Left hindlimb (tissue), 1 donor: ENCODE data around the gene USP43.
"Not testable (repeated sequence)": the region's sequence is repeated elsewhere in the genome, so short reads cannot be mapped to it uniquely, and the experiment has no call there.

Experiments
- DNase-seq: peaks from one replicate; pipeline ENCODE4 v3.0.0-alpha.2; 2018

Gene USP43, protein sequence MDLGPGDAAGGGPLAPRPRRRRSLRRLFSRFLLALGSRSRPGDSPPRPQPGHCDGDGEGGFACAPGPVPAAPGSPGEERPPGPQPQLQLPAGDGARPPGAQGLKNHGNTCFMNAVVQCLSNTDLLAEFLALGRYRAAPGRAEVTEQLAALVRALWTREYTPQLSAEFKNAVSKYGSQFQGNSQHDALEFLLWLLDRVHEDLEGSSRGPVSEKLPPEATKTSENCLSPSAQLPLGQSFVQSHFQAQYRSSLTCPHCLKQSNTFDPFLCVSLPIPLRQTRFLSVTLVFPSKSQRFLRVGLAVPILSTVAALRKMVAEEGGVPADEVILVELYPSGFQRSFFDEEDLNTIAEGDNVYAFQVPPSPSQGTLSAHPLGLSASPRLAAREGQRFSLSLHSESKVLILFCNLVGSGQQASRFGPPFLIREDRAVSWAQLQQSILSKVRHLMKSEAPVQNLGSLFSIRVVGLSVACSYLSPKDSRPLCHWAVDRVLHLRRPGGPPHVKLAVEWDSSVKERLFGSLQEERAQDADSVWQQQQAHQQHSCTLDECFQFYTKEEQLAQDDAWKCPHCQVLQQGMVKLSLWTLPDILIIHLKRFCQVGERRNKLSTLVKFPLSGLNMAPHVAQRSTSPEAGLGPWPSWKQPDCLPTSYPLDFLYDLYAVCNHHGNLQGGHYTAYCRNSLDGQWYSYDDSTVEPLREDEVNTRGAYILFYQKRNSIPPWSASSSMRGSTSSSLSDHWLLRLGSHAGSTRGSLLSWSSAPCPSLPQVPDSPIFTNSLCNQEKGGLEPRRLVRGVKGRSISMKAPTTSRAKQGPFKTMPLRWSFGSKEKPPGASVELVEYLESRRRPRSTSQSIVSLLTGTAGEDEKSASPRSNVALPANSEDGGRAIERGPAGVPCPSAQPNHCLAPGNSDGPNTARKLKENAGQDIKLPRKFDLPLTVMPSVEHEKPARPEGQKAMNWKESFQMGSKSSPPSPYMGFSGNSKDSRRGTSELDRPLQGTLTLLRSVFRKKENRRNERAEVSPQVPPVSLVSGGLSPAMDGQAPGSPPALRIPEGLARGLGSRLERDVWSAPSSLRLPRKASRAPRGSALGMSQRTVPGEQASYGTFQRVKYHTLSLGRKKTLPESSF

DNA sequence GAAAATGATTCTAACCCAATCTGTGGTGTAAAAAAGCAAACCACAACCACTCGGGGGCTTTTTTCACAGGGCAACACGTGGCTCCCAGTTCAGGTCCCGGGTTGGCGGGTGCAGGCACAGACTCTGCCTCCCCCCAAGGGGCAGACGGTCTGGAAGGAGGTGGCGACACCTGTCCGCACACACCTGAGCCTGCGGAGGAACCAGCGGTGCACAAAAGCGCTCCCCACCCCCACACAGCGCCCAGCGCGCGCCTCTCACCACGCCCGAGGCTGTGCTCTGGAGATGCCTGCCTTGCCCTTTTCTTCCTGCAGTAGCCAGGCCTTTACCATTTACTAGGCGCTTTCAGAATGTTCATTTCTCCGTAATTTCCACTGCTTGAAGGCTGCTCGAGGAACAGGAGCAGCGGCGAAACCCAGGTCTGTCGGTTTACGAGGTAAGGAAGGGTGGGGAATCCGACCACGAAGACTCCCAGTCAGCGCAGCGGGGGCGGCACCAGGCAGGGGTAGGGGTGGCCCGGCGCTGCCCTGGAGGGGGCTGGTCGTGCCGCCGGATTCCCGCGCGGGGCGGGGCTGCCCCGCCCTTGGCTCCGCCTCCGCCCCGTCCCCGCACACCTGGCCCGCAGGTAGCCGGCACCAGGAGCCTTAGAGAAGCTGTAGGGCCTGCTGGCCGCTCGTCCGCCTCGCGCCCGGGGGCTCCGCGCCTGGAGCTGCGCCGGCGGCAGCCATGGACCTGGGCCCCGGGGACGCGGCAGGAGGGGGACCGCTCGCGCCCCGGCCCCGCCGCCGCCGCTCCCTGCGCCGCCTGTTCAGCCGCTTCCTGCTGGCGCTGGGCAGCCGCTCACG, at the start of gene USP43:
Gene USP43 (plus strand): TSS at position 608 of the 842 bp plus-strand sequence. CDS start 116 bp downstream, at position 724.
- DNase-seq = peak; percentile 32

DNA sequence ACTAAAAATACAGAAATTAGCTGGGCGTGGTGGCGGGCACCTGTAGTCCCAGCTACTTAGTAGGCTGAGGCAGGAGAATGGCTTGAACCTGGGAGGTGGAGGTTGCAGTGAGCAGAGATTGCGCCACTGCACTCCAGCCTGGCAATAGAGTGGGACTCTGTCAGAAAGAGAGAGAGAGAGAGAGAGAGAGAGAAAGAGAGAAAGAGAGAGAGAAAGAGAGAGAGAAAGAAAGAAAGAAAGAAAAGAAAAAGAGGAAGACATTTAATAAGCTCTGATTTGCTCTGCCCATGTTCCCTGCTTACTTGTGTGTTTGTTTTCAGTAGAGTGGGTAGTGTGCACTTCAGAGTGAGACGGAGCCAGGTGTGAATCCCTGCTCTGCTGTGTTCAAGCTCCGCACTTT, 47.7 kb upstream of the USP43 start:
- not testable (repeated sequence) for DNase-seq

DNA sequence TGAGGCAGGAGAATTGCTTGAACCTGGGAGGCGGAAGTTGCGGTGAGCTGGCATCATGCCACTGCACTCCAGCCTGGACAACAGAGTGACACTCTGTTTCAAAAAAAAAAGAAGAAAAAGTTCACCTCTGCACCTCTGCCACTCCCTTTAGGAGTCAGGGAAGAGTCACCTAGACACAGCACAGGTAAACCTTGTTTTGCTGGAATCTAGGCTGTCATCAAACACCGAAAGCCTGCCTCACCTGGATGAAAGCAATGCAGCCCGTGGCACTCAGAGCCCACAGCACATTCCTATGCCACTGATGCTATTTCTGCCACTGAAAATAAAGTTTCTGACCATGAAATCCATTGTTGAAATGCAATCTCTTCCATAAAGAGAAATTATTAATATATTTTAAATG, 46.7 kb upstream of the USP43 start:
- DNase-seq = no peak

DNA sequence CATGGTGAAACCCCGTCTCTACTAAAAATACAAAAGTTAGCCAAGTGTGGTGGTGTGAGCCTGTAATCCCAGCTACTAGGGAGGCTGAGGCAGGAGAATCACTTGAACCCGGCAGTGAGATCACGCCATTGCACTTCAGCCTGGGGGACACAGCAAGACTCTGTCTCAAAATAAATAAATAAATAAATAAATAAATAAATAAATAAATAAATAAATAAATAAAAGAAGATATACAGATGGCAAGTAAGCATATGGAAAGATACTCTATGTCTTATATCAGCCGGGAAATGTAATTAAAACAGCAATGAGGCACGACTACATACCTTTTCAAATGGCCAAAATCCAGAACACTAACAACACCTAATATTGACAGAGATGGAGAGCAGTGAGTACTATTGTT, 40.7 kb upstream of the USP43 start:
- DNase-seq = not testable (repeated sequence)

DNA sequence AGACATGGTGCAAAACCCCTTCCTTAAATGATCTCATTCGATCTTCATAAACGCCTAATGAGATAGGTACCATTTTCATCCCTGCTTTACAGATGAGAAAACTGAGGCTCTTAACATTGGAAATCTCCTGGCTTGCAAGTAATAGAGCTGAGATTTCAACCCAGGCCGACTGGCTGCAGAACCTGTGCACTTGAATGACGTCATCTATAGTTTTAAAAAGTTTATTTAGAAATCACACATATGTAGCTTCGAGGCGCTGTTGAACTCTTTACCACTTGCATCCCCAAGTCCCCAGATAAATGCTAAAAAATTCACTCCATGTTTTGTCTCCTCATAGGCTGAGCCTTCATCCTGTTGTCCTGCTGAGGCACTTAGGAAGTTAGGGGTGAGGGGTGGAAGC, 38.9 kb upstream of the USP43 start:
- no peak for DNase-seq

DNA sequence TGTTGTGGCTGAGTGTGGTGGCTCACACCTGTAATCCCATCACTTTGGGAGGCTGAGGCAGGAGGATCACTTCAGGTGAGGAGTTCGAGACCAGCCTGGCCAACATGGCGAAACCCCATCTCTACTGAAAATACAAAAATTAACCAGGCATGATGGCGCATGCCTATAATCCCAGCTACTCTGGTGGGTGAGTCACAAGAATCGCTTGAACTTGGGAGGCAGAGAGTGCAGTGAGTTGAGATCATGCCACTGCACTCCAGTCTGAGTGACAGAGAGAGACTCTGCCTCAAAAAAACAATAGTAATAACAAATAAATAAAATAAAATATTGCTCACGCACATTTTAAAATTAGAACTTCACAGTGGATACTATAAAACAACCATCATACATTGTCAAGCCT, 38.3 kb upstream of the USP43 start:
- DNase-seq = not testable (repeated sequence)

DNA sequence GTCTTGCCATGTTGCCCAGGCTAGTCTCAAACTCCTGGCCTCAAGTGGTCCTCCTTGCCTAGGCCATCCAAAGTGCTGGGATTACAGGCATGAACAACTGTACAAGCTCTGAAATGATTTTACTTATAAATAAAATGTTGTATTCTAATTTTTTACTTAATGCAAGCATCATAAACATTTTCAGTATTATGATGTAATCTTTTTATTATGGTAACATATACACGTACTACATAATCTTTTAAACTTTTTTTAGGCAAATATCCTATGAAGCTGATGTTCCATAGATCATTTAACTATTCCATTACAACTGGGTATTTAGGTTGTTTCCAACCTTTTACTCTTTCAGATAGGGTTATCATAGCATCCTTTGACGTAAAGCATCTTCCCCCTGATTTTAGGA, 33.8 kb upstream of the USP43 start:
- no peak for DNase-seq

DNA sequence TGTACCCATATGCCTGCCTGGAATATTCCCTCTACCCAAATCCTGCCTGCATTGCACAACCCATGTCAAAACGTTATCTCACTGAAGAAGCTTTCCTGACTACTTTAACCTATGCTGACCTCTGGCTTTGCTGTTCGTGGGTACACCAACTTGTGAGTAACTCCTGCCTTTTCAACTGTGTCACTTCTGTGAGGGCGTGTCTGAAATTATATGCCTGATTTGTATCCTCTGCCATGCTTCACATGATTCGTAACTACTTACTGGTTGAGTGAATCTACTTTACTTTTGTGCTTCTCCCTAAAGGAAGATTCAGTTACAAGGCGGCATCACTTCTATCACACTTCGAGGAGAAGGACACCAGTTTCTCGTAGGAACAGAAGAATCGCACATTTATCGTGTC, 33.3 kb upstream of the USP43 start:
- DNase-seq = no peak

DNA sequence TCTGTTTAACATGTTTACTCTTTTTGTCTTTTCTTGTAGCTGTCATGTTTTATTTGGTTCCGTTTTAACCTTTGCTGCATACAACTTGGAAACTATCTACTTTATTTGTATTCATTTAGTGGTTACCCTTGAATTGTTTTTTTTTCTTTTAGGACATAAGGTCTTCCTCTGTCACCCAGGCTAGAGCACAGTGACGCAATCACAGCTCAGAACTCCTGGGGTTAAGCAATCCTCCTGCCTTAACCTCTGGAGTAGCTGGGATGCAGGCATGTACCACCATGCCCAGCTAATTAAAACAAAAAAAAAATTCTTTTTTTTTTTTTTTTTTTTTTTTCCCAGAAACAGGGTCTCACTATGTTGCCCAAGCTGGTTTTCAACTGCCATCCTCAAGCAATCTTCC, 29.8 kb upstream of the USP43 start:
- no peak for DNase-seq

DNA sequence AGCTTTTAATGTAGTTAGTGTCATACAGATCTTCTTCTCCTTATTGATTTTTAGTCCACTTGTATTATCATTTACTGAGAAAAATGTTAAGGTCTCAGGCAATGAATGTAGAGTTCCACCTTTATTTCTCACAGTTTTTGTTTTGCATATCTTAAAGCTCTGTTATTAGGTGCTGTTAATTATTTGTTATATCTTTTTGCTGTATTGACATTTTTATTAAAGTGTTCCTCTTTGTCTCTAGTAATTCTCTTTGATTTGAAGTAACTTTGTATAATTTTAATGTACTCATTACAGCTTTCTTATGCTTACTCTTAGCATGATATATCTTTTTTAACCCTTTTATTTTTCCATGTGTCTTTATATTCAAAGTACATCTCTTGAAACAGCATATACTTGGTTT, 22.4 kb upstream of the USP43 start:
- no peak for DNase-seq

DNA sequence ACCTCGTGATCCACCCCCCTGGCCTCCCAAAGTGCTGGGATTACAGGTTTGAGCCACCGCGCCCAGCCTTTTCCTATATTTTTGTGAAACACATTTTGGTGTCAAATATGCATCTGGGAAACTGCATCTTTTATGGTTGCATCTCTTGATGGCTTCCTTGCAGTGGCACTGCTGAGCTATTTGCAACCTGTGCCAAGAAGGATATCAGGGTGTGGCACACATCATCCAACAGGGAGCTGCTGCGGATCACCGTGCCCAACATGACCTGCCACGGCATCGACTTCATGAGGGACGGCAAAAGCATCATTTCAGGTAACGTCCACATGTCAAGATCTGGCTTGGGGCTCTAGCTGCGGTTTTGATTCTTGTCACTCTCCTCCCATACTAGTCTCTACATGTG, 16.8 kb upstream of the USP43 start:
- DNase-seq = no peak

DNA sequence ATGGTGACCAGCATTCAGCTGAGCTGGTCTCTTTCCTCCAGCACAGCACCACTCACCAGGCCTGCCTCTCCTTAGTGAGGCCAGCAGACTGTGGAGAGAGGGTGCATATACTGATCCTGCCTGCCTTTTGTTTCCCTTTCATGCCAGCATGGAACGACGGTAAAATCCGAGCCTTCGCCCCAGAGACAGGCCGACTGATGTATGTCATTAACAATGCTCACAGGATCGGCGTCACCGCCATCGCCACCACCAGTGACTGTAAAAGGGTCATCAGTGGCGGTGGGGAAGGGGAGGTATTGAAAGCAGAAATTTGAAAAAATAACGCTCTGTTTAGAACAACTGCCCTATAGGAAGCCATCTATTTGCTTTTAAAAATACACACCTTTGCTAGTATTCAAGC, 12.6 kb upstream of the USP43 start:
- no peak for DNase-seq

DNA sequence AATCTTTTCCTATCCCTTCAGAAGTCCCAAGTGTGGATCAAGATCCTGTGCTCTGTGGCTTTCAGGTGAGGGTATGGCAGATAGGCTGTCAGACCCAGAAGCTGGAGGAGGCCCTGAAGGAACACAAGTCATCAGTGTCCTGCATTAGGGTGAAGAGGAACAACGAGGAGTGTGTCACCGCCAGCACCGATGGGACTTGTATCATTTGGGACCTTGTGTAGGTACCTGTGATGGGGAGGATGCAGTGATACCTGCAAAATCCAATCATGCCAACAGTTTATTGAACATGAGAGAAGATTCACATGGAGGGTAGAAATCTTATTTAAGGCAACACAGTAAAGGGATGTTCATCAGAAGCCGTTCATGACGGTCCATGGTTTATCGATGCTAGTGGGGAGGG, 10.0 kb upstream of the USP43 start:
- DNase-seq = no peak

DNA sequence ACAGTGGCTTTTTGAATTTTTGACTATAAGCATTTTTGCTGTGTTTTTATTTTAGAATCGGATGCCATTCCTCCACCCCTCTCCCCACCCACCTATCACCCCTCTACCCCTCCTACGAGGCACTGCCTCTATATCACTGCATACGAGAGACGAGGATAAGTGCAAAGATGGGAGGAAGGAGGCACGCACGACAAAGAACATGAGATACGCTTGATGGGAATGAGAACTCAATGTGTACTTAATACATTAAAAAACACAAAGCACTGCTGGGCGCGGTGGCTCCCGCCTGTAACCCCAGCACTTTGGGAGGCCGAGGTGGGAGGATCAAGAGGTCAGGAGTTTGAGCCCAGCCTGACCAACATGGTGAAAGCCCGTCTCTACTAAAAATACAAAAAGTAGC, 8.8 kb upstream of the USP43 start:
- DNase-seq = no peak

DNA sequence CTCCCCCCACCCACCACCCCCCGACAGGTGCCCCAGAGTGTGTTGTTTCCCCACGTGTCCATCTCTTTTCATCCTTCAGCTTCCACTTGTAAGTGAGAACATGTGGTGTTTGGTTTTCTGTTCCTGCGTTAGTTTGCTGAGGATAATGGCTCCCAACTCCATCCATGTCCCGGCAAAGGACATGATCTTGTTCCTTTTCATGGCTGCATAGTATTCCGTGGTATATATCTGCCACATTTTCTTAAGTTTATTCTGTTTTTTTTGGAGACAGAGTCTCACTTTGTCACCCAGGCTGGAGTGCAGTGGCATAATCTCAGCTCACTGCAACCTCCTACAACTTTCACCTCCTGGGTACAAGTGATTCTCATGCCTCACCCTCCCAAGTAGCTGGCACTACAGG, 4.9 kb upstream of the USP43 start:
- DNase-seq = not testable (repeated sequence)

DNA sequence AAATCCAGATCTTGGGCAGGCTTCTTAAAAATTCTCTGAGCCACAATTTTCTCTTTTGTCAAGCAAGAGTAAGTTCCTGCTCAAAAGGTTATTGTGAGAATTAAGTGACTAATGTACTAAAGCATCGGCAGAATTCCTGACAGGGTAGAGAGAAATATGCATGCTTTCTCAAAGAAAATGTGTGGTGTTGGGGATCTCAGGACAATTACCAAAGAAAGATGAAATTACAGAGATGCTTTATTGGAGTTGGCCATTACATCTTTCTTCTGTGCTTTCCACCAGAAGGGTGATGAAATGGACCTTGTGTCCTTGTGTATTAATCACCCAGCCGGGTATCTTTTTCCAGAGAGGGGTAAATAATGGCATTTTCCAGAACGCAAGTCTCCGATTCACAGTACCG, 1.7 kb upstream of the USP43 start:
- no peak for DNase-seq

DNA sequence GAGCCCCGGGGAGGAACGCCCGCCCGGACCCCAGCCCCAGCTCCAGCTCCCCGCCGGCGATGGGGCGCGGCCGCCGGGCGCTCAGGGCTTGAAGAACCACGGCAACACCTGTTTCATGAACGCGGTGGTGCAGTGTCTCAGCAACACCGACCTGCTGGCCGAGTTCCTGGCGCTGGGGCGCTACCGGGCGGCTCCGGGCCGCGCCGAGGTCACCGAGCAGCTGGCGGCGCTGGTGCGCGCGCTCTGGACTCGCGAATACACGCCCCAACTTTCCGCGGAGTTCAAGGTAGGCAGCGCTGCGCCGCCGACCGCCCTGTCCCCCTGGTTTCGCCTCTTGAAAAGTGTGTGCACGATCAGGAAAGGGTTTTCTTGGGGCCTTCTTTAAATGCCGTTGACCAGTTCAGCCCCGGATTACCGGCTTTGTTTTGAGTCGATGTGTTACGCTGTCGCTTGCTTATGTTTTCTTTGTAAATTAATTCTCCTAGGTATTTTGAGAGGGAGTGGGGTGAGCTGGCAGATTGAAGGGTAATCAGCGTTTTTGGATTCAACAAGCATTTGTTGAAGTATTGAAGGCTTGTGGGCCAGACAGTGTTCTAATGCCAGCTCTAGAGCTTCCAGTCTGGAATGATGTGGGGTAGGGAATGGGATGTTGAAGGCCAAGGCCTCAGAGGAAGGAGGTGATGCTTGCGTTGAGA, 681 bp downstream of the USP43 start:
- DNase-seq = peak; percentile 37

DNA sequence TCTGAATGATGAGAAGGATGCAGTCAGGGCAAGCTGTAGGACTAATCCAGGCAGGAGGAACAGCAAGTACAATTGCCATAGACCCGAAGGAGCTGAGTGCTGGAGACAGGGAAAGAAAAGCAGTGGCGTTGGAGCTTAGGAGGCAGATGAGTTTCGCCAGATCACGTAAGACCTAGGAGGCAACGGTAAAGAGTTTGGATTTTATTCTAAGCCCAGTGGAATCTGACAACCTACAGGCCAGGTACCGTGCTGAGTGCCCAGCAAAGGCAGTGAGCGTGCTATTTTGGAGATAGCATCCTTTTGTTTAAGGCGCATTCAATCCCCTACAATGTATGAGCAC, 1.2 kb downstream of the USP43 start:
- no peak for DNase-seq

DNA sequence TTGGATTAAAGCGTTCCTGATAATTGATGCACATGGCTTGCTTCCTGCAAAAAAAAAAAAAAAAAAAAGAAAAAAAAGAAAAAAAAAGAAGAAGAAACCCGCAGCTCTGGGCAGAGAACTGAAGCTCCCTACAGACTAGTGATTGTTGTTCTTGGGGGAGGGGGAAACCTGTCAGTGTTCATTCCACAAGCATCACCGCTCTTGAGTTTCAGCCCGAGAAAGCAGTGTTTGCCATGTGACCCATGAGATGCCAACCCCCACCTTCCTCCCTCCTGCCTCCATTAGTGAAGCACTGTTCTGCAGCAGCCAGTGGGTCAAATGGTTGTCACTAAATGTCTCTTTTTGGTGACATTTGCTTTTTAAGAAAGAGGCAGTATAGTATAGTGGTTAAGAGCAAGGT, 1.7 kb downstream of the USP43 start:
- no peak for DNase-seq

DNA sequence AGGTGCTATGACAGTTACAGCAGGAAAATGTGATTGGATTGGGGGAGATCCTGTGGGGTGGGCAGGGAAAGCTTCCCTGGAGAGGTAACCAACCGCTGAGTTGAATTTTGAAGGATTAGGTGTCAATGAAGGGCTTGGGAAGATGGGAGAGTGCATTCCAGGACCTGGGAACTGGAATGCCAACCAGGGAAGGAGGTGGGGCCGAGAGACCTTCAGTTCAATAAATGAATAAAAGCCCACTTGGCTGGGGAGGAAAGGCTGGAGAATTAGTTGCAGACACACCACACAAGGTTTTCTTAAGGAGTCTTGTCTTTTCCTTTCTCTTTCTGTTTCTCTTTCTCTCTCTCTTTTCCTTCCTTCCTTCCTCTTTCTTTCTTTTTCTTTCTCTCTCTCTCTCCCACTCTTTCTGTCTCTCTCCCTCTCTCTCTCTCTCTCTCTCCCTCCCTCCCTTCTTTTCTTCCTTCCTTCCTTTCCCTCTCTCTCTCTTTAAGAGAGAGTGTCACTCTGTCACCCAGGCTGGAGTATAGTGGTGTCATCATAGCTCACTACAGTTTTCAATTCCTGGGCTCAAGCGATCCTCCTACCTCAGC, 3.3 kb downstream of the USP43 start:
- no peak for DNase-seq

DNA sequence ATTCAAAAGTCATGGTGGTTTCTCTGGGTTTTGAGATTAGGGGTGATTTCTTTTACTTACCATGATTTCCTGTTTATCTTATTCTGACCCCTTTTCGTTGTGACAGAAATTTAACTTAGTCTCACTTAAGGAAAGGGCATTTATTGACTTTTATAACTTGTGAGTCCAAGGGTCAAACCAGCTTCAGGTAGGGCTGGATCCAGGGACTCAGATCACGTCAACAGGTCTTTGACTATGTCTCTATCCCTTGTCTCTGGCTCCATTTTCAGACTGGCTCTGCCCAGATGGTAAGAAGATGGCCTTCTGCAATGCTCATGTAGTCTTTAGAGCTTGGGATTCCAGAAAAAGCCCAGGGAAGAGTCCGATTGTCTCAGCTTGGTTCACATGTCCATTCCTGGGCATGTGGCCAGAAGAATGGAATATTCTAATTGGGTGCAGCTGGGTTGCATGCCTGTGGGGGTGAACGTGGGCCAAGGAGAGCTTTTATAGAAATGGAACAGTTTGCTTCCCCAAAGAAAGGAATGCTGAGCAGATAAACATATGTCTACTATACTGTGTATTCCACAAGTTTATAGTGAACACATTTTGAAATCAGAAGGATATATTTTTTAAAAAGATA, 13.4 kb downstream of the USP43 start:
- DNase-seq = peak; percentile 57
